IMR-90 (cell line): ENCODE data around the gene RXFP1. TPM values are rescaled to one million over a fixed set of nuclear protein-coding genes. Genes with fewer than 3 reads are reported as not detected.

Experiments used
- ATAC-seq: fragments of 200-7000 bp; cut with Tn5 transposase; 2 replicates; pipeline ENCODE4 v1.9.1; 2020; ENCODE audit warnings: low read depth, mild to moderate bottlenecking, moderate library complexity
- BruUV-seq: library from RNA; stranded (reverse); fragments of 400-500 nt; replicated peaks from 2 replicates; lab custom pipeline; 2021; lab: Mats Ljungman, UMichigan
- CTCF ChIA-PET: fragments of 300-600 bp; formaldehyde crosslinking; extraction: SDS; loops from one replicate; lab custom pipeline; 2021; ENCODE audit warnings: antibody characterized with exemption; lab: Yijun Ruan, JAX
- POLR2A ChIA-PET: fragments of 300-600 bp; sonication (Branson Sonifier 250); formaldehyde crosslinking; loops from one replicate; lab custom pipeline; 2022; ENCODE audit warnings: antibody characterized with exemption; ENCODE audit not compliant: unreplicated experiment; lab: Charles Lee
- DNase-seq: peaks from one replicate; pipeline ENCODE4 v3.0.0; 2013
- H2AFZ ChIP-seq: replicated peaks from 2 replicates; pipeline ENCODE3; 2013; ENCODE audit warnings: low read length, mild to moderate bottlenecking; ENCODE audit not compliant: poor library complexity
- H2AK5ac ChIP-seq: 2 replicates; pipeline ENCODE4 v1.6.1; 2013; ENCODE audit warnings: low read depth, low read length, inconsistent platforms
- H2AK9ac ChIP-seq: replicated peaks from 2 replicates; pipeline ENCODE3; 2013; ENCODE audit warnings: mild to moderate bottlenecking, low read depth, low read length, moderate library complexity; ENCODE audit not compliant: poor library complexity
- H2BK120ac ChIP-seq: 2 replicates; pipeline ENCODE4 v1.6.1; 2013; ENCODE audit warnings: low read depth, low read length, inconsistent platforms
- H2BK15ac ChIP-seq: 3 replicates; pipeline ENCODE4 v1.6.1; 2013; ENCODE audit warnings: low read depth, low read length, inconsistent platforms
- H2BK20ac ChIP-seq: 2 replicates; pipeline ENCODE4 v1.6.1; 2013; ENCODE audit warnings: low read depth, mild to moderate bottlenecking, inconsistent platforms, low read length, moderate library complexity
- H2BK5ac ChIP-seq: 2 replicates; pipeline ENCODE4 v1.6.1; 2013; ENCODE audit warnings: mild to moderate bottlenecking, low read depth, low read length, inconsistent platforms; ENCODE audit not compliant: poor library complexity, severe bottlenecking
- H3K14ac ChIP-seq: replicated peaks from 2 replicates; pipeline ENCODE4 v1.6.1; 2013; ENCODE audit warnings: low read depth, low read length, inconsistent platforms
- H3K18ac ChIP-seq: 2 replicates; pipeline ENCODE4 v1.6.1; 2013; ENCODE audit warnings: low read depth, low read length, control low read depth
- H3K23ac ChIP-seq: 2 replicates; pipeline ENCODE4 v1.6.1; 2013; ENCODE audit warnings: low read depth, low read length, inconsistent platforms
- H3K27ac ChIP-seq: 2 replicates; pipeline ENCODE4 v1.5.1; 2013; ENCODE audit warnings: mild to moderate bottlenecking, control low read depth, low read length; ENCODE audit not compliant: insufficient read depth
- H3K27me3 ChIP-seq: 2 replicates; pipeline ENCODE4 v1.6.1; 2013; ENCODE audit warnings: low read length; ENCODE audit not compliant: control insufficient read depth, insufficient read depth
- H3K36me3 ChIP-seq: 2 replicates; pipeline ENCODE4 v1.6.1; 2013; ENCODE audit warnings: low read length, mixed read lengths; ENCODE audit not compliant: control insufficient read depth, insufficient read depth
- H3K4ac ChIP-seq: 2 replicates; pipeline ENCODE4 v1.6.1; 2013; ENCODE audit warnings: low read depth, low read length, inconsistent platforms
- H3K4me1 ChIP-seq: 2 replicates; pipeline ENCODE4 v1.6.1; 2013; ENCODE audit warnings: low read length, mixed read lengths; ENCODE audit not compliant: control insufficient read depth, insufficient read depth
- H3K4me2 ChIP-seq: 2 replicates; pipeline ENCODE4 v1.6.1; 2013; ENCODE audit warnings: low read depth, mild to moderate bottlenecking, control low read depth, low read length, moderate library complexity
- H3K4me3 ChIP-seq: 2 replicates; pipeline ENCODE4 v1.5.1; 2013; ENCODE audit warnings: low read depth, mild to moderate bottlenecking, control low read depth, low read length, moderate library complexity; ENCODE audit not compliant: insufficient read depth
- H3K56ac ChIP-seq: 2 replicates; pipeline ENCODE4 v1.6.1; 2013; ENCODE audit warnings: low read length, inconsistent platforms; ENCODE audit not compliant: insufficient read depth; ENCODE audit errors: extremely low read depth
- H3K79me1 ChIP-seq, 2 experiments: 2 replicates each; pipeline ENCODE4 v1.6.1; 2013; ENCODE audit warnings: low read length in 2 of 2, inconsistent platforms in 1 of 2, low read depth in 1 of 2
- H3K9ac ChIP-seq: 2 replicates; pipeline ENCODE4 v1.6.1; 2013; ENCODE audit warnings: low read depth, low read length, control low read depth
- H3K9me1 ChIP-seq: 2 replicates; pipeline ENCODE4 v1.6.1; 2013; ENCODE audit warnings: low read length, inconsistent platforms; ENCODE audit not compliant: insufficient read depth
- H3K9me3 ChIP-seq: 2 replicates; pipeline ENCODE4 v1.6.1; 2013; ENCODE audit warnings: low read length; ENCODE audit not compliant: control insufficient read depth, insufficient read depth
- H4K20me1 ChIP-seq: 2 replicates; pipeline ENCODE4 v1.6.1; 2013; ENCODE audit warnings: low read length, inconsistent platforms; ENCODE audit not compliant: insufficient read depth
- H4K5ac ChIP-seq: 2 replicates; pipeline ENCODE4 v1.6.1; 2013; ENCODE audit warnings: mild to moderate bottlenecking, low read depth, low read length, control low read depth
- H4K8ac ChIP-seq, 2 experiments: 2 replicates each; pipeline ENCODE4 v1.6.1; 2013; ENCODE audit warnings: low read depth in 2 of 2, low read length in 2 of 2, control low read depth in 1 of 2, inconsistent platforms in 1 of 2
- H4K91ac ChIP-seq: 2 replicates; pipeline ENCODE4 v1.6.1; 2013; ENCODE audit warnings: low read depth, low read length, inconsistent platforms; ENCODE audit not compliant: insufficient read depth
- BHLHE40 ChIP-seq: fragments of 150-350 bp; IDR thresholded peaks from 2 replicates; pipeline ENCODE4 v1.6.1; 2016; ENCODE audit warnings: mild to moderate bottlenecking, low read depth, low read length
- CEBPB ChIP-seq: IDR thresholded peaks from 2 replicates; pipeline ENCODE4 v1.6.1; 2012; ENCODE audit warnings: low read depth, low read length, improper control_type of control experiment
- CHD1 ChIP-seq: IDR thresholded peaks from 2 replicates; pipeline ENCODE4 v1.6.1; 2012; ENCODE audit warnings: low read depth, low read length, improper control_type of control experiment
- CTCF ChIP-seq: conservative IDR thresholded peaks from 2 replicates; pipeline ENCODE4 v1.5.1; 2012; ENCODE audit warnings: mild to moderate bottlenecking, low read depth, low read length, improper control_type of control experiment
- ELK1 ChIP-seq: fragments of 150-350 bp; IDR thresholded peaks from 2 replicates; pipeline ENCODE4 v1.6.1; 2016; ENCODE audit warnings: low read depth, mild to moderate bottlenecking, low read length, moderate library complexity, borderline replicate concordance
- FOS ChIP-seq: fragments of 150-350 bp; IDR thresholded peaks from 2 replicates; pipeline ENCODE4 v1.6.1; 2016; ENCODE audit warnings: low read depth, low read length
- MAFK ChIP-seq: IDR thresholded peaks from 2 replicates; pipeline ENCODE4 v1.6.1; 2012; ENCODE audit warnings: low read depth, low read length, improper control_type of control experiment
- MAZ ChIP-seq: IDR thresholded peaks from 2 replicates; pipeline ENCODE4 v1.6.1; 2012; ENCODE audit warnings: low read depth, mild to moderate bottlenecking, low read length, improper control_type of control experiment, moderate library complexity, borderline replicate concordance
- MXI1 ChIP-seq: IDR thresholded peaks from 2 replicates; pipeline ENCODE4 v1.6.1; 2012; ENCODE audit warnings: low read depth, mild to moderate bottlenecking, low read length, moderate library complexity, borderline replicate concordance
- NFE2L2 ChIP-seq: fragments of 150-350 bp; IDR thresholded peaks from 2 replicates; pipeline ENCODE4 v1.6.1; 2016; ENCODE audit warnings: low read depth, mild to moderate bottlenecking, low read length
- POLR2A ChIP-seq: IDR thresholded peaks from 2 replicates; pipeline ENCODE4 v1.6.1; 2012; ENCODE audit warnings: mild to moderate bottlenecking, low read depth, low read length
- RAD21 ChIP-seq: IDR thresholded peaks from 2 replicates; pipeline ENCODE4 v1.6.1; 2012; ENCODE audit warnings: low read length, improper control_type of control experiment
- RCOR1 ChIP-seq: IDR thresholded peaks from 2 replicates; pipeline ENCODE4 v1.6.1; 2012; ENCODE audit warnings: mild to moderate bottlenecking, low read length, improper control_type of control experiment; ENCODE audit not compliant: insufficient replicate concordance
- RFX5 ChIP-seq: IDR thresholded peaks from 2 replicates; pipeline ENCODE4 v1.8.0; 2012; ENCODE audit warnings: low read depth, mild to moderate bottlenecking, low read length, moderate library complexity
- SMC3 ChIP-seq: fragments of 150-350 bp; IDR thresholded peaks from 2 replicates; pipeline ENCODE4 v1.6.1; 2016; ENCODE audit warnings: low read depth, mild to moderate bottlenecking, antibody characterized with exemption, low read length, moderate library complexity
- USF2 ChIP-seq: fragments of 150-350 bp; IDR thresholded peaks from 2 replicates; pipeline ENCODE4 v1.6.1; 2017; ENCODE audit warnings: mild to moderate bottlenecking, antibody characterized with exemption, low read length, low read depth
- WGBS, 2 experiments: methylation state at CpG; one replicate each; pipeline versions ENCODE4 v1.1.5 to v1.1.7; 2013; ENCODE audit warnings: missing lambda C conversion rate in 2 of 2; ENCODE audit not compliant: insufficient read length in 1 of 2; ENCODE audit errors: extremely low coverage in 2 of 2; 5-methylcytosine and 5-hydroxymethylcytosine counted together
- dilution Hi-C: fragments of 300-500 bp; cut with HindIII; formaldehyde crosslinking; loops from one replicate; pipeline ENCODE4 v1.14.3; 2018; ENCODE audit warnings: low sequenced_read_pairs; ENCODE audit not compliant: unreplicated experiment
- in situ Hi-C: fragments of 300-500 bp; cut with MboI; formaldehyde crosslinking; loops from 3 replicates; pipeline ENCODE4 v1.14.3; 2019; ENCODE audit warnings: low sequenced_read_pairs, inconsistent platforms, mixed read lengths
- intact Hi-C: fragments of 100-400 bp; cut with micrococcal nuclease; formaldehyde crosslinking; loops from 2 replicates; pipeline ENCODE4 v1.10.0; 2022
- polyA plus RNA-seq, 3 experiments: library from polyadenylated mRNA; depleted of rRNA; stranded (reverse); fragments of >200 nt; gene quantifications; 2 replicates each; pipeline ENCODE4 v1.2.3, GENCODE V29; 2012; ENCODE audit warnings: low replicate concordance in 1 of 3
- total RNA-seq: library from RNA; depleted of rRNA; stranded (reverse); fragments of >200 nt; gene quantifications from 2 replicates; pipeline ENCODE4 v1.2.3, GENCODE V29; 2012

The RXFP1 gene
- total and polyA plus RNA-seq, 2 of the 4 experiments (the other 2 are of a cell fraction) = not detected

- no CpG with 5 or more reads among the region's 1 CpG for WGBS, 2 experiments
- intact Hi-C loops = no loop called here
- no peak overlapping the region for H4K8ac ChIP-seq
Observed at GRCh38 chr4:158543191-158543590, 21.5 kb downstream of the RXFP1 start.

More at GRCh38 chr4:158543191-158543590, 21.5 kb downstream of the RXFP1 start:
- DNase-seq (no peak), ATAC-seq (no peak)
- Histone ChIP-seq H2BK20ac (no peak overlapping the region), H2BK15ac (no peak overlapping the region), H3K9me3 (no peaks in the 10 kb centered on the region), H3K4me1 (no peaks in the 10 kb centered on the region), H2AFZ (no peak overlapping the region), H3K79me1 (no peaks in the 10 kb centered on the region), H2BK5ac (no peak overlapping the region), H3K27ac (no peak overlapping the region), H3K4ac (no peak overlapping the region), H2BK120ac (no peak overlapping the region), H3K36me3 (no peaks in the 10 kb centered on the region), H3K18ac (no peak overlapping the region), H3K9ac (no peak overlapping the region), H3K4me3 (no peak overlapping the region), H3K27me3 (no peaks in the 10 kb centered on the region), H3K4me2 (no peak overlapping the region), H4K20me1 (no peaks in the 10 kb centered on the region), H2AK9ac (no peak overlapping the region), H3K23ac (no peak overlapping the region), H4K5ac (no peak overlapping the region), H2AK5ac (no peak overlapping the region), H3K9me1 (no peaks in the 10 kb centered on the region), H3K56ac (no peak overlapping the region), H4K91ac (no peak overlapping the region), H3K14ac (no peak overlapping the region)
- no peak for TF ChIP-seq RAD21
- TF ChIP-seq CTCF = no peak
- no peak for TF ChIP-seq MXI1
- no peak for TF ChIP-seq ELK1
- no peak for TF ChIP-seq USF2
- TF ChIP-seq RCOR1 = no peak
- no peak for TF ChIP-seq BHLHE40
- no peak for TF ChIP-seq CHD1
- TF ChIP-seq CEBPB = no peak
- TF ChIP-seq FOS = no peak
- no peak for TF ChIP-seq MAZ
- TF ChIP-seq MAFK = no peak
- TF ChIP-seq POLR2A = no peak
- no peak for TF ChIP-seq RFX5
- TF ChIP-seq NFE2L2 = no peak
- no peak for TF ChIP-seq SMC3
- no TSS peak for BruUV-seq
- in situ Hi-C loops (no loop called here), dilution Hi-C loops (no loop called here)
- CTCF ChIA-PET = no interaction called here
- POLR2A ChIA-PET = no interaction called here
